Lower leg skin (tissue), 3 donors: ENCODE measurements around the gene AQR.

Experiments
- CTCF ChIP-seq, 3 donors: fragments of 450-650 bp; IDR thresholded peaks; one replicate each; pipeline ENCODE4 v1.5.1; 2016; ENCODE audit warnings: antibody characterized with exemption in 3 of 3, mild to moderate bottlenecking in 3 of 3, moderate library complexity in 2 of 3
- POLR2A ChIP-seq, 2 donors: fragments of 450-650 bp; IDR thresholded peaks; one replicate each; pipeline ENCODE4 v1.6.1; 2016 to 2017; ENCODE audit warnings: antibody characterized with exemption in 2 of 2, mild to moderate bottlenecking in 1 of 2, moderate library complexity in 1 of 2

GRCh38 chr15:34869110-34869509 is 100.4 kb downstream of the AQR start:
- TF ChIP-seq CTCF (IDR thresholded peaks at IDR 0.05) = no peak
- TF ChIP-seq POLR2A (IDR thresholded peaks at IDR 0.05) = no peak
